ENCODE measurements around the gene RAD51C.
"Not testable (repeated sequence)": the region's sequence is repeated elsewhere in the genome, so short reads cannot be mapped to it uniquely, and the experiment has no call there.

Gene RAD51C

DNA sequence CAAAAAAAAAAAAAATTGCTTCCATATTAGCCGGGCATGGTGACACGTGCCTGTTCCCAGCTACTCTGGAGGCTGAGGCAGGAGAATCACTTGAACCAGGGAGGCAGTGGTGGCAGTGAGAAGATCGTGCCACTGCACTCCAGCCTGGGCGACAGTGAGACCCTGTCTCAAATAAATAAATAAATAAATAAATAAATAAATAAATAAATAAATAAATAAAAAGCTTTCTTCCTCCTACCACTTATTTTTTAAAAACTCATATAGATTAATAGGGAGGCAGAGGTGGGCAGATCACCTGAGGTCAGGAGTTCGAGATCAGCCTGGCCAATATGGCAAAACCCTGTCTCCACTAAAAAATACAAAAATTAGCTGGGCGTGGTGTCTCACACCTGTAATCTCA lies 7.9 kb upstream of the RAD51C start:
- DNase-seq = not testable (repeated sequence)

DNA sequence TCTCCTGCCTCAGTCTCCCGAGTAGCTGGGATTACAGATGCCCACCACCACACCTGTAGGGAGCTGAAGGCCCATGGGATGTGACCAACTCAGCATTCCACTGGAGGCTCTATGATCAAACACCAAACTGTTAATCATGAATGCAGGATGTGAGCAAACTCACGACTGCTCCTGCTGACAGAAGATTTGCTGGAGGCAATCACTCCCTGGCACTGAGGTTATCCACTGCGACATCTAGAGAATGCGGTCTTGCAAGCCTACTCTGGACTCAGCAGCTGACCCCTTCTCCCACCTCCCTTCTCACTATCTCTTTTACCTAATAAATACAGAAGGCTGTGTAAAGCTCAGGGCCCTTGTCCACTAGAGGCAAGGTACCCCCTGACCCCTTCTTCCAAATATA lies 5.4 kb upstream of the RAD51C start:
- no peak for DNase-seq

GRCh38 chr17:58688521-58688920 lies 3.9 kb upstream of the RAD51C start:
- no peak for DNase-seq

GRCh38 chr17:58690033-58690432 lies 2.4 kb upstream of the RAD51C start:
- DNase-seq = not testable (repeated sequence)

- no peak for DNase-seq
These were observed 632 bp upstream of the RAD51C start, which contains the start of gene TEX14 for GRCh38 chr17:58691701-58692238. Gene TEX14 (minus strand): TSS chr17:58692045. CDS start chr17:58652001, 40,044 bp downstream.

DNA sequence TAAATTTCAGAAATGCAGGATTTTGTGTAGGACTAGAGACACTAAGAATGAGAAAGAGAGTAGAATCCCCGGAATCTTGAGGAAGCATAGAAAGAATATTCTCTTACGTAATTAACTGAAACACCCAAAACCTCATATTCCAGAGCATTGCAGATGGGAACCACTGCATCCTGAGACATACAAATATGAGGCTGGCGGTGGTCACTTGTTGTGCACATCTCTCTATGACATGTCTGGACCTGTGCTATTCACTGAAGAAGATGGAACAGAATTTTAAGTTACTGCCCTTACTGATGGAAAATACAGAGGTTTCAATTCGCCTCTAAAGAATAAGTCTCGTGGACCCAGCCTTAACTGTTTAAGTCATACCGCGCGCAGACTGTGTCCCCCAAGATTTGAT lies 806 bp downstream of the RAD51C start:
- no peak for DNase-seq

GRCh38 chr17:58693751-58694150 lies 1.3 kb downstream of the RAD51C start:
- DNase-seq = peak; percentile 11

DNA sequence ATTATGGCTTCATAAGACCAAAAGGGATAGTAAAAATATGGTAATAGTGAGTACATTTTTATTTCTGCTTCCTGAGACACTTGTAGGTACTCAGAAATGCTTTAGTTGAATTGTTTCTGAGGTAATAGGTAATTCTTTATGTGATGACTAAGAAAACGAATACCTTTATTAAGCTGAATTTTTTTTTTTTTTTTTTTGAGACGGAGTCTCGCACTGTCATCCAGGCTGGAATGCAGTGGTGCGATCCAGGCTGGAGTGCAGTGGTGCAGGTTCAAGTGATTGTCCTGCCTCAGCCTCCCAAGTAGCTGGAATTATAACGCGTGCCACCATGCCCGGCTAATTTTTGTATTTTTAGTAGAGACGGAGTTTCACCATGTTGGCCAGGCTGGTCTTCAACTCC lies 1.9 kb downstream of the RAD51C start:
- no peak for DNase-seq

DNA sequence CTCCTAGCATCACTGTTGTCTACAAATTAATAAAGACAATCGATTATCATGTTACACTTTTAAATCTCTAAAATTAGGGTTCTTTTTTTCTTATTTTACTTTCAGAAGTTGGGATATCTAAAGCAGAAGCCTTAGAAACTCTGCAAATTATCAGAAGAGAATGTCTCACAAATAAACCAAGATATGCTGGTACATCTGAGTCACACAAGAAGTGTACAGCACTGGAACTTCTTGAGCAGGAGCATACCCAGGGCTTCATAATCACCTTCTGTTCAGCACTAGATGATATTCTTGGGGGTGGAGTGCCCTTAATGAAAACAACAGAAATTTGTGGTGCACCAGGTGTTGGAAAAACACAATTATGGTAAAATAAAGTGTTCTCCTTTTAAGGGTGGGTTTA lies 2.4 kb downstream of the RAD51C start:
- no peak for DNase-seq

DNA sequence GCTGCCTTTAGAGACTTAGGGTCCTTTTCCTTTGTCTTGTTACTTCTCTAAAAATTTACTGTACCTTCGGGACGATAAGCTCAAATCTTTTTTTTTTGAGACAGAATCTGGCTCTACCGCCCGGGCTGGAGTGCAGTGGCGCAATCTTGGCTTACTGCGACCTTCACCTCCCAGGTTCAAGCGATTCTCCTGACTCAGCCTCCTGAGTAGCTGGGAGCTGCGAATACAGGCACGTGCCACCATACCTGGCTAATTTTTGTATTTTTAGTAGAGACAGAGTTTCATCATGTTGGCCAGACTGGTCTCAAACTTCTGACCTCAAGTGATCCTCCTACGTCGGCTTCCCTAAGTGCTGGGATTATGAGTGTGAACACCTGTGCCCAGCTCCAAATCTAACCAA lies 7.4 kb downstream of the RAD51C start:
- no peak for DNase-seq

DNA sequence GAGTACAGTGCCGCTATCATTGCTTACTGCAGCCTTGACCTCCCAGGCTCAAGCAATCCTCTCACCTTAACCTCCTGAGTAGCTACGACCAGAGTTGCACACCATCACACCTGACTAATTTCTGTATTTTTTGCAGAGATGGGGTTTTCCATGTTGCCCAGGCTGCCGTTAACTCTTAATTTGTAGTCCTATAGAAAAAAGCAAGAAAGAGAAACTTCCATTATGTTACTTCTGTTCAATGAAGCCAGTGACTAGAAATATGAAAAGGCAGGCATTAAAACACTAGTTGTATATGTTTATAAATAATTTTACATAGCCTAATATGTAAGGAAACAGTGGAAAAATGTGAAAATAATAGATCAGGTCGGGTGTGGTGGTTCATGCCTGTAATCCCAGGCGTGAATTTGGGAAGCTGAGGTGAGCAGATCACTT lies 9.7 kb downstream of the RAD51C start:
- DNase-seq = no peak

DNA sequence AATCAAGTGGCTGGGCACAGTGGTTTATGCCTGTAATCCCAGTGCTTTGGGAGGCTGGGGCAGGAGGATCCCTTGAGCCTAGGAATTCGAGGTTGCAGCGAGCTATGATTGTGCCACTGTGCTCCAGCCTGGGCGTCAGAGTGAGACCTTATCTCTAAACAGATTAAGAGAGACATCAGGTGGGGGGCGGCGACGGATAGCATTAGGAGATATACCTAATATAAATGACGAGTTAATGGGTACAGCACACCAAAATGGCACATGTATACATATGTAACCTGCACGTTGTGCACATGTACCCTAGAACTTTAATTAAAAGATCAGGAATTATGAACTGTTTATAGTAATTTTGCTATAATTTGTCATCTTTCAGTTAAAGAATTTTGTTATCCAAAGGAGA lies 10.3 kb downstream of the RAD51C start:
- DNase-seq = no peak

- DNase-seq = no peak
These were observed 10.9 kb downstream of the RAD51C start for GRCh38 chr17:58703137-58703915.

DNA sequence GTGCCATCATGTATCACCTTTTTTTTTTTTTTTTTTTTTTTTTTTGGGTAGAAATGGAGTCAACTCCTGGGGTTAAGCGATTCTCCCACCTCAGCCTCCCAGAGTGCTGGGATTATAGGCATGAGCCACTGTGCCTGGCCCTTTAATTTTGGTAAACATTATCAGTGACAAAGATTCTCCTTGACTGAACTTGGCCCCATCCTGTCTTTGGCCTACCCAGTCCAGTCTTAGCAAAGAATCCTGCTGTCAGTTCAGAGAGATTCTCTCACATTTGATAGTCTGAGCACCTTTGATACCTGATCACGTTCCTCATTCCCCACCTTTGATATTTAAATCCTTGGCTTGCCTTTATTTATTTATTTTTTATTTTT lies 11.5 kb downstream of the RAD51C start:
- DNase-seq = no peak

DNA sequence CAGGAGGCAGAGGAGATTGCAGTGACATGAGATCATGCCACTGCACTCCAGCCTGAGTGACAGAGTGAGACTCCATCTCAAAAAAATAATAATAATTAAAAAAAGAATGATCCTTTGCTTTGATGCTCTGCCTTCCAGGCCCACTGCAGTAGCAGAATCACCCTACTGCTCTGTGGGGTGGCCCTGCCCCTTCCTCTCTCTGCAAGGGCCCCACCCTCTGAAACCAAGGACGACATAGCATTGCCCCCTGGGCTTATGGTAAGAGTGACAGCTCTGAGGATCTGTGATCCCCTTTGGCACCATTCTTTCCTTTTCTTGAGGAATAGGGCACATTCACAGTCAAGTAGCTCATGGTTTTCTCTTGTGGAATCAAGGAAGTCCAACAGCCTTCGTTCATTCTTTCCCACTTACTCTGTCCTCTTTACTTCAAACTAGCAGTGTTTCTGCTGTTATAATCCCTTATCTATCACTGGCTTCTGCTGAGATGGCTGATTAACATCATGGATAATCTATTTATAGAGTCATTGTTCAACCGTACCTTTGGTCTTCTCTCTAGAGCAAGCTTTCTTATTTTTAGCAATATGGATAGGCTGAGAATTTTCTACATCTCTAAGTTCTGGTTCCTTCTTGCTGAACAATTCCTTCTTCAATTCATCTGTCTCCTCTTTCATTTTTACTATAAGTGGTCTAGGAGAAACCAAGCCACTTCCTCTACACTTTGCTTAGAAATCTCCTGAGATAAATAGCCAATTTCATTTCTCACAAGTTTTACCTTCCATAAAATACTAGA lies 14.1 kb downstream of the RAD51C start:
- no peak for DNase-seq

- DNase-seq = peak; percentile 77
These were observed 18.6 kb downstream of the RAD51C start for GRCh38 chr17:58710948-58711552.

GRCh38 chr17:58722274-58722673 lies 29.9 kb downstream of the RAD51C start:
- no peak for DNase-seq

- DNase-seq = no peak
These were observed 30.3 kb downstream of the RAD51C start for GRCh38 chr17:58722696-58723095.

DNA sequence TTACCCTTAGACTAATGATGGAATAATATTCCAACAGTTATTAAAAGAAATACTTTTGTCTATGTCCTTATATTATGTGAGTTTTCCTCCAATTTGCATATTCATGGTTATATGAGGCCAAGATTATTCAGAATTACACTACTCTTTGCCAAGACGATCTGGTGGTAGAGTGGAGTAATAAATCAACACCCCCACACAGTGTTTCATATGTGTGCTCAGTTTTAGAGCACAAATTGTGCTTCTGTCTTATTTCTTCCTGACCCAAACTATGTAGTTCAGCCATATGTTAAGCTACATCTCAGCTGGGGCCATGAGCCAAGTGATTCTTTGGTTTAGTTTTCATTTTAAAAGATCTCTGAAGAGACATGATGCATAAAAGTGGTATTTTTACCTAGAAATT lies 36.4 kb downstream of the RAD51C start:
- DNase-seq = no peak

GRCh38 chr17:58730937-58731336 lies 38.5 kb downstream of the RAD51C start:
- DNase-seq = no peak

DNA sequence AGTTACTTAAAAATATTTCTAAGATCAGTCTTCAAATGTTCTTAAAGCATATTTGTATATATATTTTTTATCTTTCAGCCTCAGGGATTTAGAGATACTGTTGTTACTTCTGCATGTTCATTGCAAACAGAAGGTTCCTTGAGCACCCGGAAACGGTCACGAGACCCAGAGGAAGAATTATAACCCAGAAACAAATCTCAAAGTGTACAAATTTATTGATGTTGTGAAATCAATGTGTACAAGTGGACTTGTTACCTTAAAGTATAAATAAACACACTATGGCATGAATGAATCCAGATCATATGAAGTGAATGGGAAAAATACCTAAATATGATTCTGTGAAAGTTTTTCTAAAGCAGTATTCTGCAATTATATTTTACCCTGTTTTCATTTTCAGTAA lies 41.6 kb downstream of the RAD51C start:
- no peak for DNase-seq

- no peak for DNase-seq
These were observed 42.4 kb downstream of the RAD51C start for GRCh38 chr17:58734811-58735210.

- DNase-seq = no peak
These were observed 48.8 kb downstream of the RAD51C start for GRCh38 chr17:58741121-58741625.

All from hematopoietic multipotent progenitor cell treated with erythropoietin and hydrocortisone succinate and interleukin-3 and kit ligand, for 8 days (in vitro differentiated cells).